SK-N-MC (cell line): ENCODE data around the gene KRT31.

Experiments used
- EZH2 ChIP-seq: fragments of 200-600 bp; sonication (generic); IDR thresholded peaks from one replicate; pipeline ENCODE4 v1.6.1; 2017; ENCODE audit warnings: antibody characterized with exemption
- POLR2AphosphoS5 ChIP-seq: IDR thresholded peaks from 2 replicates; pipeline ENCODE4 v1.6.1; 2012; ENCODE audit warnings: mild to moderate bottlenecking, low read depth, low read length, borderline replicate concordance

GRCh38 chr17:41419716-41420115 is 22.3 kb upstream of the KRT31 start:
- TF ChIP-seq EZH2 (no peak), POLR2AphosphoS5 (no peak)
